ENCODE results near the gene SRSF4. TPM values are rescaled to one million over a fixed set of nuclear protein-coding genes. Genes with fewer than 3 reads are reported as not detected.

The SRSF4 gene
- total and polyA plus RNA-seq, 2 of the 8 experiments (the other 6 are each of a cell fraction or from before 2014, with no cell fraction given), result 34.9 to 86.5 TPM

GRCh38 chr1:29112705-29113412 lies 68.8 kb downstream of the SRSF4 start:
- FAIRE-seq, result peak; percentile 45
- Histone ChIP-seq H3K4ac (replicated peaks; ENCODE audit: insufficient read length, low read depth, low read length) (no peak overlapping the region), H2BK12ac (ENCODE audit: low read depth, low read length) (no peak overlapping the region), H3K27me3 (replicated peaks in 1 of 4; ENCODE audit: control insufficient read depth in 3 of 4, extremely low read depth in 1 of 4, insufficient read depth in 3 of 4, low read length in 3 of 4) (no peaks in the 10 kb centered on the region), H2AK5ac (ENCODE audit: low read depth, low read length) (no peak overlapping the region), H3K27ac (ENCODE audit: low read depth, low read length) (no peak overlapping the region), H3K79me1 (ENCODE audit: low read depth, low read length) (no peaks in the 10 kb centered on the region), H2AFZ (ENCODE audit: low read length) (no peak overlapping the region), H2BK5ac (ENCODE audit: low read depth, low read length) (no peak overlapping the region), H3K18ac (ENCODE audit: extremely low read depth, low read length) (no peak overlapping the region), H3K23ac (ENCODE audit: insufficient read length) (no peak overlapping the region), H2BK20ac (ENCODE audit: low read length) (no peak overlapping the region), H3K56ac (replicated peaks; ENCODE audit: insufficient read length, low read depth, low read length) (no peak overlapping the region), H3K79me2 (ENCODE audit: control insufficient read depth in 1 of 2, insufficient read depth in 2 of 2, low read length in 2 of 2) (no peaks in the 10 kb centered on the region), H3K36me3 (ENCODE audit: control insufficient read depth in 2 of 4, insufficient read depth in 4 of 4, low read length in 3 of 4) (peaks cover 4 to 10% (median 6%) of the 10 kb centered on the region in 4 experiments; a peak in 6 of 8 replicates), H2BK120ac (replicated peaks; ENCODE audit: low read depth, low read length) (no peak overlapping the region), H4K20me1 (replicated peaks in 1 of 2; ENCODE audit: control insufficient read depth in 1 of 2, insufficient read depth in 2 of 2, low read length in 2 of 2) (no peaks in the 10 kb centered on the region), H3K9me3 (ENCODE audit: insufficient read depth in 2 of 2, low read depth in 1 of 2, low read length in 1 of 2) (no peaks in the 10 kb centered on the region), H4K91ac (replicated peaks; ENCODE audit: insufficient read length, low read length) (no peak overlapping the region), H4K8ac (ENCODE audit: extremely low read depth, insufficient read depth, low read length) (no peak overlapping the region), H3K4me3 (ENCODE audit: extremely low read depth in 1 of 4, insufficient read depth in 2 of 4, low read depth in 3 of 4, low read length in 4 of 4) (no peak overlapping the region), H3K14ac (ENCODE audit: insufficient read length) (no peak overlapping the region), H4K5ac (ENCODE audit: insufficient read length, low read depth, low read length) (no peak overlapping the region), H3K4me1 (replicated peaks in 1 of 4; ENCODE audit: control insufficient read depth in 3 of 4, insufficient read depth in 4 of 4, low read length in 3 of 4) (peaks cover 2 to 7% (median 3%) of the 10 kb centered on the region in 4 experiments; a peak in 4 of 7 replicates), H3K23me2 (ENCODE audit: low read depth, low read length) (no peaks in the 10 kb centered on the region), H3K9ac (replicated peaks in 1 of 4; ENCODE audit: extremely low read depth in 1 of 4, low read depth in 3 of 4, low read length in 3 of 4) (no peak overlapping the region), H2BK15ac (ENCODE audit: low read length) (no peak overlapping the region), H3K4me2 (ENCODE audit: insufficient read depth in 1 of 2, low read depth in 2 of 2, low read length in 2 of 2) (no peak overlapping the region)
- CTCF ChIA-PET (ENCODE audit: partially characterized antibody), result interaction anchor here (0.8 to 3.0 kb wide), 13 partner anchors 9 to 236 kb away, joined by 3 to 15 read pairs (median 4); partner anchors contain the start of gene SRSF4
- 85% methylated on average over 7 of the region's 7 CpGs; no CpG with 5 or more reads in 1 of the 2 experiments for WGBS, 2 experiments (ENCODE audit: extremely low coverage in 1 of 2, insufficient coverage in 1 of 2, insufficient read length in 1 of 2, insufficient replicate concordance in 2 of 2, low coverage in 1 of 2, low lambda C conversion rate in 2 of 2, missing lambda C conversion rate in 1 of 2)
- no peak for DNase-seq (ENCODE audit: low read depth in 1 of 2, low spot score in 2 of 2)
- POLR2A ChIA-PET (ENCODE audit: partially characterized antibody), result interaction anchor here (1.2 to 4.4 kb wide), 3 partner anchors 9 to 377 kb away, joined by 3 to 21 read pairs (median 3); partner anchors contain the start of genes TMEM200B and YTHDF2
- no peak for TF ChIP-seq ATF2 (IDR thresholded peaks at IDR 0.05; ENCODE audit: low read length)
- TF ChIP-seq, protein P1, sequence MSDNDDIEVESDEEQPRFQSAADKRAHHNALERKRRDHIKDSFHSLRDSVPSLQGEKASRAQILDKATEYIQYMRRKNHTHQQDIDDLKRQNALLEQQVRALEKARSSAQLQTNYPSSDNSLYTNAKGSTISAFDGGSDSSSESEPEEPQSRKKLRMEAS (IDR thresholded peaks at IDR 0.05), result peak; percentile 29
- no peak for TF ChIP-seq CREB1 (IDR thresholded peaks at IDR 0.05)
- 0 out of 2 replicates have a peak, but pooled peaks have one; percentile 29 for TF ChIP-seq TCF12 (IDR thresholded peaks at IDR 0.05; ENCODE audit: low read depth, low read length)
- TF ChIP-seq CTCF (IDR thresholded peaks at IDR 0.05; ENCODE audit: control extremely low read depth in 1 of 3, insufficient read depth in 1 of 3, low read depth in 1 of 3, low read length in 3 of 3), result no peak
- TF ChIP-seq TAF7 (optimal IDR thresholded peaks at IDR 0.05; ENCODE audit: borderline replicate concordance, low read depth, low read length), result no peak
- no peak for TF ChIP-seq NANOG (IDR thresholded peaks at IDR 0.05; ENCODE audit: insufficient read depth, low read depth, low read length, poor library complexity, severe bottlenecking)

Data from H1 (cell line).